Breast epithelium (tissue), 4 donors: ENCODE results near the gene ARL5A. TPM values are rescaled to one million over a fixed set of nuclear protein-coding genes. Genes with fewer than 3 reads are reported as not detected.

Experiments
- DNase-seq, 2 donors: peaks; one replicate each; pipeline ENCODE4 v3.0.0-alpha.2; 2019; ENCODE audit warnings: low spot score in 2 of 2
- H3K27ac ChIP-seq, 2 donors: fragments of 200-600 bp; sonication (generic) in 1 of 2; one replicate each; pipeline ENCODE4 v1.5.1; 2016 to 2019; ENCODE audit warnings: mild to moderate bottlenecking in 1 of 2
- H3K27me3 ChIP-seq, 2 donors: fragments of 200-600 bp; sonication (generic) in 1 of 2; one replicate each; pipeline versions ENCODE4 v1.5.1 to v1.6.0; 2017 to 2019; ENCODE audit warnings: control low read depth in 1 of 2, mild to moderate bottlenecking in 1 of 2
- H3K36me3 ChIP-seq: fragments of 200-600 bp; one replicate; pipeline ENCODE4 v1.5.1; 2019
- H3K4me1 ChIP-seq, 2 donors: fragments of 200-600 bp; sonication (generic); one replicate each; pipeline ENCODE4 v1.5.1; 2016 to 2019; ENCODE audit warnings: control low read depth in 1 of 2
- H3K4me3 ChIP-seq, 3 donors: fragments of 200-600 bp; sonication (generic); 1 replicate in 2 of 3; 2 replicates in 1 of 3; pipeline ENCODE4 v1.5.1; 2016 to 2019; ENCODE audit warnings: mild to moderate bottlenecking in 3 of 3, moderate library complexity in 2 of 3
- H3K9me3 ChIP-seq, 2 donors: fragments of 200-600 bp; sonication (generic) in 1 of 2; one replicate each; pipeline ENCODE4 v1.5.1; 2016 to 2019; ENCODE audit warnings: control low read depth in 1 of 2
- POLR2A ChIP-seq: fragments of 450-650 bp; IDR thresholded peaks from one replicate; pipeline ENCODE4 v1.6.1; 2016; ENCODE audit warnings: antibody characterized with exemption, mild to moderate bottlenecking, moderate library complexity
- POLR2AphosphoS5 ChIP-seq, 3 donors: sonication (generic); formaldehyde crosslinking; IDR thresholded peaks; one replicate each; pipeline ENCODE4 v1.6.1; 2017; ENCODE audit warnings: antibody characterized with exemption in 3 of 3
- intact Hi-C: fragments of 100-400 bp; cut with DNase I; formaldehyde crosslinking; loops from one replicate; pipeline ENCODE4 v1.15.1; 2023; ENCODE audit warnings: low total_unique reads
- total RNA-seq, 3 donors: library from RNA; depleted of rRNA; stranded (reverse); fragments of >200 nt; gene quantifications; one replicate each; pipeline ENCODE4 v1.1.0, GENCODE V29; 2016
- TF ChIP-seq, protein P1 (sequence below), 3 donors: fragments of 450-650 bp; IDR thresholded peaks; one replicate each; pipeline ENCODE4 v1.5.1; 2016 to 2017; ENCODE audit warnings: antibody characterized with exemption in 3 of 3, mild to moderate bottlenecking in 3 of 3, moderate library complexity in 3 of 3

Gene ARL5A
- total RNA-seq, 3 donors from 2014 or later, result 43.2 to 63.1 (median 45.6) TPM

DNA sequence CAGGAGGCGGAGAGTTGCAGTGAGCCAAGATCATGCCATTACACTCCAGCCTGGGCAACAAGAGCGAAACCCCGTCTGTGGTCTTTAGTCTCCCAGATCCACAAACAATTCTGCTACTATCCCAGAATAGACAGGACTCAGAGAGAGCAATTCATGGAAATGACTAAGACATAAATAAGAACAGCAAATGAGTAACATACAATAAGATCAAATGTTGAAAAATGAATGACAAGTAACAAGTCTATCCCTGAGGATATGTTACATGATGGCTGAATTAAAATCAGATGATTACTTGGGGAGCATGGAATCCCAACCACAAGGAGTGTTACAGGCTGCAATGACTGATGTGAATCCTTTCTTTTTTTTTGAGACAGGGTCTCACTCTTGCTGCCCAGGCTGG, 10.3 kb downstream of the ARL5A start:
- no peaks in the 10 kb centered on the region for H3K9me3 ChIP-seq
- no peaks in the 10 kb centered on the region for H3K4me1 ChIP-seq
- no peaks in the 10 kb centered on the region for H3K27me3 ChIP-seq
- no peak overlapping the region for H3K4me3 ChIP-seq
- no peak for DNase-seq
- TF ChIP-seq POLR2A, result no peak
- intact Hi-C loops, result no loop called here
- no peak overlapping the region for H3K27ac ChIP-seq
- H3K36me3 ChIP-seq, result peaks cover 6% of the 10 kb centered on the region

DNA sequence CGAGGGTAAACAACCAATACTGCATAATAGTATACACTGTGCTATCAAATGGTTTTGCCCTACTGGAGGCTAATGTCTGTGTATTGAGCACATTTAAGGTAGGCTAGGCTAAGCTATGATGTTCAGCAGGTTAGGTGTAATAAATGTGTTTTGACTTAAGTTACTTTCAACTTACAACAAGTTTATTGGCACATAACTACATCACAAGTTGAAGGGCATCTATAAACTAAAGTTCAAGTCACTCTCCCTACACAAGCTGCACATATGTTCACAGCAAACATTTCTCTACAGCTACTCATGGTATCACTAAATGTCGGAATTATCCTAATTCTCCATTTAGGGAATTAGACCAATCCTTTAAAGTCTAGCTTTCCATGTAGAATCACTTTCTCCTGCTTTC, 11.4 kb downstream of the ARL5A start:
- no peaks in the 10 kb centered on the region for H3K4me1 ChIP-seq
- TF ChIP-seq POLR2A, result no peak
- TF ChIP-seq, protein P1, sequence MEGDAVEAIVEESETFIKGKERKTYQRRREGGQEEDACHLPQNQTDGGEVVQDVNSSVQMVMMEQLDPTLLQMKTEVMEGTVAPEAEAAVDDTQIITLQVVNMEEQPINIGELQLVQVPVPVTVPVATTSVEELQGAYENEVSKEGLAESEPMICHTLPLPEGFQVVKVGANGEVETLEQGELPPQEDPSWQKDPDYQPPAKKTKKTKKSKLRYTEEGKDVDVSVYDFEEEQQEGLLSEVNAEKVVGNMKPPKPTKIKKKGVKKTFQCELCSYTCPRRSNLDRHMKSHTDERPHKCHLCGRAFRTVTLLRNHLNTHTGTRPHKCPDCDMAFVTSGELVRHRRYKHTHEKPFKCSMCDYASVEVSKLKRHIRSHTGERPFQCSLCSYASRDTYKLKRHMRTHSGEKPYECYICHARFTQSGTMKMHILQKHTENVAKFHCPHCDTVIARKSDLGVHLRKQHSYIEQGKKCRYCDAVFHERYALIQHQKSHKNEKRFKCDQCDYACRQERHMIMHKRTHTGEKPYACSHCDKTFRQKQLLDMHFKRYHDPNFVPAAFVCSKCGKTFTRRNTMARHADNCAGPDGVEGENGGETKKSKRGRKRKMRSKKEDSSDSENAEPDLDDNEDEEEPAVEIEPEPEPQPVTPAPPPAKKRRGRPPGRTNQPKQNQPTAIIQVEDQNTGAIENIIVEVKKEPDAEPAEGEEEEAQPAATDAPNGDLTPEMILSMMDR (IDR thresholded peaks at IDR 0.05), result no peak
- no peak for TF ChIP-seq POLR2AphosphoS5 (IDR thresholded peaks at IDR 0.05)
- no peak for DNase-seq
- no peaks in the 10 kb centered on the region for H3K27me3 ChIP-seq
- H3K4me3 ChIP-seq, result no peak overlapping the region
- no peaks in the 10 kb centered on the region for H3K9me3 ChIP-seq
- H3K36me3 ChIP-seq, result peaks cover 6% of the 10 kb centered on the region
- H3K27ac ChIP-seq, result no peak overlapping the region
- intact Hi-C loops, result no loop called here

DNA sequence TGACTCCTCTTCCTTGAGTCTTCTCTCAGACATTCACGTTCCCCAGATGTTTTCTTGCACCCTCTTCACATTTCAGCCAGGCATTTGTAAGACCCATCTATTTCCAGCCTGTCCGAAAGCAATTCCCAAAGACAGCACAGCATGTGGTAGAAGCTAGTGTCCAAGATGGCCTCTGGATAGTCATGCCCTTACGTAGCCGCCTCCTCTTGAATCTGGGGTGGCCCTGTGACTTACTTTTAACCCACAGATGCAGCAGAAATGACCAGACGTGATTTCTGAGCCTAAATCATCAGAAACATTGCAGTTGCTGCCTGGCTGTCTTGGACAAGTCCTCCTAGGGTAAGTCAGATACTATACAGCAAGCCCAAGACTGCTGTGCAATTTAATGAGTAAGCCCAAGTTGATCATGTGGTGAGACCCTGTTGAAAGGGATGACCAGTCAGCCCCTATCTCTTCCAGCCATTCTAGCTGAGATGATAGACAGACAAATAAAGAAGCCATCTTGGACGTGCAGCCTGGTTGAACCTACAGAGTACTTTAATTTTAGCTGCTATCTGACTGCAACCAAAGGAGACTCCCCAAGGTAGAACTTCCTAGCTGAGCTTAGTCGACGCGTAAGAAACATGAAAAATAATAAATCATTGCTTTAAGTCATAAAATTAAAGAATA, 12.3 kb downstream of the ARL5A start:
- Histone ChIP-seq H3K36me3 (peaks cover 6% of the 10 kb centered on the region), H3K27ac (no peak overlapping the region), H3K27me3 (no peaks in the 10 kb centered on the region), H3K4me3 (no peak overlapping the region), H3K9me3 (no peaks in the 10 kb centered on the region), H3K4me1 (no peaks in the 10 kb centered on the region)
- intact Hi-C loops, result no loop called here
- no peak for TF ChIP-seq POLR2A
- TF ChIP-seq, protein P1 (IDR thresholded peaks at IDR 0.05), result no peak
- no peak for TF ChIP-seq POLR2AphosphoS5 (IDR thresholded peaks at IDR 0.05)
- no peak for DNase-seq

DNA sequence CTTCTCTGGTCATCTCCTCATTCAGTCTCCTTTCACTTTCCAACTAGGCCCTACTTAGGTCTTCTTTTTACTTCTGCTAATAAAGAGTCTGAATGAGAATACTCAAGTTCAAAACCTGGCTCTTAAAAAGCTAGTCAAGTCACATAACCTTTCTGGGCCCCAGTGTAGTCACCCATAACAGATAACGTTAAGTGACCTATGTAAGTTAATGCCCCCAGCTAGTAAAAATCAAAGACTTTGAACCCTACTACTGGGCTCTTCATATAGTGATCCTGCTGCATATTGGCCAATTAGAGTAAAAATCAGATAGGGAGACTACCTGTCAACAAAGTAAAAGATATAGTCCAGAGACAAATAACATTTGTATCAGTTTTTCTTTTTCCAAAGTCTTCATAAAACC, 17.7 kb downstream of the ARL5A start:
- no peaks in the 10 kb centered on the region for H3K4me1 ChIP-seq
- no peak for DNase-seq
- no peak overlapping the region for H3K27ac ChIP-seq
- intact Hi-C loops, result no loop called here
- peaks cover 6% of the 10 kb centered on the region for H3K36me3 ChIP-seq
- no peaks in the 10 kb centered on the region for H3K9me3 ChIP-seq
- H3K4me3 ChIP-seq, result no peak overlapping the region
- TF ChIP-seq POLR2A (no peak), POLR2AphosphoS5 (IDR thresholded peaks at IDR 0.05) (no peak)
- TF ChIP-seq, protein P1 (IDR thresholded peaks at IDR 0.05), result no peak
- no peaks in the 10 kb centered on the region for H3K27me3 ChIP-seq

DNA sequence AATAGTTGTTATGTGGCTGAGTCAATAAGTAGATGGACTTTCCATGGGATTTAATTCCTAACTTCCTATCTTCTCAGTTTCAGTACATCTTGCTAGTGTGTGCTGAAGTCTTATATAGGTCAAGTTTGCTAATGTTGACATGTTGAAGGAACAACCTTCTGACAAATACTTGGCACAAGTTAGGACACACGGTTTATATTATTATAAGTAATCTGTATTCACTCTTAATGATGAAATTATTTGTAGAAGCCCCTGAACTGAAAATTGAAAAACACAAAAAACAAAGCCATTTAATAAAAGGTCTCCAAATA, 19.2 kb downstream of the ARL5A start:
- no peaks in the 10 kb centered on the region for H3K9me3 ChIP-seq
- H3K4me3 ChIP-seq, result no peak overlapping the region
- H3K27me3 ChIP-seq, result no peaks in the 10 kb centered on the region
- no peak for DNase-seq
- H3K4me1 ChIP-seq, result no peaks in the 10 kb centered on the region
- H3K27ac ChIP-seq, result no peak overlapping the region
- intact Hi-C loops, result no loop called here
- TF ChIP-seq, protein P1 (IDR thresholded peaks at IDR 0.05), result no peak
- TF ChIP-seq POLR2AphosphoS5 (IDR thresholded peaks at IDR 0.05), result no peak
- TF ChIP-seq POLR2A, result no peak
- H3K36me3 ChIP-seq, result peaks cover 6% of the 10 kb centered on the region
